ENCODE results near the gene SCTR.

GRCh38 chr2:119465687-119466086 lies 58.6 kb downstream of the SCTR start:
- TF ChIP-seq CTCF (IDR thresholded peaks at IDR 0.05; ENCODE audit: low read depth, low read length) (no peak), EZH2phosphoT487 (IDR thresholded peaks at IDR 0.05; ENCODE audit: low read depth) (no peak)
